GM18502 (cell line): Measurements from ENCODE around the gene UBE2E1.
"Not testable (repeated sequence)": the region's sequence is repeated elsewhere in the genome, so short reads cannot be mapped to it uniquely, and the experiment has no call there.

Experiments
- ATAC-seq: cut with Tn5 transposase; IDR thresholded peaks from one replicate; pipeline ENCODE4 v1.9.1; 2021; ENCODE audit warnings: mild to moderate bottlenecking; ENCODE audit not compliant: unreplicated experiment, poor library complexity

The UBE2E1 gene

DNA sequence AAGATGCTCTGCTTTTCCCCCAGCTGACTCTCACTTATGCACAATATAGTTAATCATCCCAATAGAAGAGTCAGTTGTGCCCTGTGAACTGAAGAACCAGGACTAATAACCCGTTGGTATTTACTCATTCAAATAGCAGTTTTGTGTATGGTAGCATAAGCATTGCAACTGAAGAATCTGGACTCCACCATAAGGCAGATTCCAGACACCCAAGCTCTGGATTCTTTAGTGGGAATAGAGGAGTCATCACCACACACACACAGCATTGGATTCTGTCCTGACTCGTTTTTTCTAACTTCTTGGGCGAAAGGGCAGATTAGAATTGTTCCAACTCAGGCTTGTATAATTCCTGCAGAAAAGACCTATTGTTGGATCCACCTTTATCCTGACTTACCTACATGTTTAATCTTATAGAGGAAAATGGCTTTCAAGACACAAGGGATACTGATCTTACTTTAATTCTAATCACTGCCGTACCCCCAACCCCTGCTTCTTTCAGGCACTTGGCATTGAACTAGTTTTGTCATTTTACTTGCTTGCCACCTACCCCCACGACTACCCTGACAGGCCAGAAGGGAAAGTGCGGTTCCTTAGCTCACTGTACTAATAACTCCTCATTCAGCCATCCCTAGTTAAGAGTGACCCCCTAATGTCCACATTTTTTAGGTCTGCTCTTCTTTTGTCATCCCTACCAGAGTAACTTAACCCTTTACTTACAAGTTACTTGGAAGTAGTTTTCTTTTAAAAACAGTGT lies 68.8 kb downstream of the UBE2E1 start:
- ATAC-seq, result no peak

DNA sequence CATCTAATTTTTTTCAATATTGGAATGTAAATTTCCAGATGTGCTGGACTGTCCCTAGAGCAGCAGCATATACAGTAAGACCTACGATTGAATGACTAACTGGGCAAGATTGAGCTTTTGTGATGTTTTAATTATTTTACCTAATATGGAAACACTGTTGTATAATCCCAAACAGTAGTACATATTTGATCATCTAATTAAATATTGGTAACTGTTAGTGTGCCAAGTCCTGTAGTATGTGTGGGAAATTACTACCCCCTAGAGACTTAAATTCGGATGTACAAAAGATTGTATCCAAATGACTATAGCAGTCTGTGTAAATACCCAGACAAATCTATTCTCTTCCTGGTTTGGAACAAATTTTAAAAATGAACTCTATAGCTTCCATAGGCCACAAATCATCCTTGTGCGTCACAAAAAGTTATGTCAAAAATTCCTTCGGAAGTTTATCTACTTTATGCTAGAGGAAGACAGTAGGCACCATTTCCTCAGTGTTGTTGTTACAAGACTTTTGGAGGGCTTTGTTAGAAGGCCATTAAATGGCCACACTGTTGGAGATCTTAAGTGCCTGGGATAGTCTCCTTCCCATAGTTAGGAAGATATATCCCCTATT lies 69.5 kb downstream of the UBE2E1 start:
- no peak for ATAC-seq

DNA sequence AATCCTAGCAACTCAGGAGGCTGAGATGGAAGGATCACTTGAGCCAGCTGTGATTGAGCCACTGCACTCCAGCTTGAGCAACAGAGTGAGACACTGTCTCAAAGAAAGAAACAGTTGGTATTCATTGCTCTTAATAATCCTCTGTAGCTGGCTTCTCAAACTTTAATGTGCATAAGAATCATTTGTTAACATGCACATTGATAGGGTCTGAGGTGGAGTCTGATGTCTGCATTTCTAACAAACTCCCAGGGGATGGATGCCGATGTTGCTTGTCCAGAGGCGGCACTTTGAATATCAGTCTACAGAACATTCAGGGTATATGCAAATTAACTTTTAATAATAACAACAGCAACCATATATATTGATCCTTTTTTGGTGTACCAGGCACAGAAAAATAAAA lies 71.2 kb downstream of the UBE2E1 start:
- no peak for ATAC-seq

DNA sequence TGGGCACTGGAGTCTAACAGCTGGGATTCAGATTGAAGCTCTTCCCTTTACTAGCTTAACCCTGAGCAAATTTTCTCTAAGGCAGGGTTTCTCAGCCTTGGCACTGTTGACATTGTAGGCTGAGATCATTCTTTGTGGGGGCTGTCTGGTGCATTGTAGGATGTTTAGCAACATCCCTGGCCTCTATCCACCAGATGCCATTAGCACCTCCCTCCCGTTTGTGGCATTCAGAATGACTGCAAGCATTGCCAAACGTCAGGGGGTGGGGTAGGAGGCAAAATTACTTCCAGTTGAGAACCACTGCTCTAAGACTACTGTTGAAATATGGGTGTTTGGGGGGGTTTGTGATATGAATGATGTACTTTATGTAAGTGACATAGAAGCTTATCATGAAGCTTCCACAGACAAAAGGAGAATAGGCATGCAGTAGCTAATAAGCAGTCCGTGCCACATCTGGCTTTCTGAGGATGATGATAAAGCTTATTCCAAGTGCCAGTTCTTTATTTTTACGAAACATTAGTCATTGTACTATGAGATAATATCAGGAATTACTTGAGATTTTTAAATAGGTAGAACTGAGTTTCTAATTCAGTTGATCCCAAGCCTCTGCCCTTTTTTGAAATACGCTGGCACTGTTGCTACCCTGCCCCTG lies 71.7 kb downstream of the UBE2E1 start:
- ATAC-seq, result no peak

DNA sequence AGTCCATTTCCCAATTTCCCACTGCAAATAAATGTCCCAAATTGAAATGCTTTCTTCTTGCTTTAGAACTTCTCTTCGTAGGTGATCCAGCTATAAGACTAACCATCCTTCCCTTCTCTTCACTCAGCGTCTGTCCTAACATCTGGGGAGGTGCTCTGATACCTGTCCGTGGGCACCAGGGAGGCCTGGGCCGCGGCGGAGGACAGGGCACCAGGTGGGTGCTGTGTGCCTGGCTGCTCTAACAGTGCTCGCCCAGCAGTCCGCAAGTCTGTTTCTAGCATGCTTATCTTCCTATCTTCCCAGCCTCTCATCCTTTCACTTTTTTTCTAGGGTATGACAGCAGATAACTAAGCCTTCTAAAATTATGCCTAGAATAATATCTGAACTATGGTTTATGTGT lies 73.7 kb downstream of the UBE2E1 start:
- ATAC-seq, result no peak

DNA sequence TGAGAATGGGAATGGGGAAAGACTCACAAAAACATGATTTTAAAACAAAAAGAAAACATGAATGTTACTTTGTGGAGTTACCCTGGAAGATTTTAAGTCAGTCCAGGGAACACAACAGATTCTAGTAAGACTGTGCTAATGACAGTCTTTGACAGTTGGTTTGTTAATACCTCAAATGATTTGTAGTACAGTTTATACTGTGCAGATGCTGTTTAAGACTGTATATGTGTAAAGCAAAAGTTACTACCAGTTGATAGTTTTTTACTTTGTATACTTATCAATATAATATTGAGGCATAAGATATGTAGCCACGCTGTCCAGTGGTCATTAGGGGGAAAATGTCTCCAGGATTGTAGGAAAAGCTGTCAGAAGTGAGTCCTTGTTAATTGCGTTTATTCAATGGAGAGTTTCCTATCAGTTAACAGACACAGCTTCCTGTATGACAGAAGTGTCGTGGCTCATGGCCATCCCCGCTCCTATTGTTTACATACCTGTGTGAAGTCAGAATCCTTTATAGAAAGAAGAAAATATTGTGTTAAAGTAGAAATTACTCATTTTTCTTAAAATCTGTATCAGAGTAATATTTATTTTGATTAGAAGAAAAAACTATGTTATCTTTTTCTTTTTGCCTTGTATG lies 75.1 kb downstream of the UBE2E1 start:
- ATAC-seq, result no peak

DNA sequence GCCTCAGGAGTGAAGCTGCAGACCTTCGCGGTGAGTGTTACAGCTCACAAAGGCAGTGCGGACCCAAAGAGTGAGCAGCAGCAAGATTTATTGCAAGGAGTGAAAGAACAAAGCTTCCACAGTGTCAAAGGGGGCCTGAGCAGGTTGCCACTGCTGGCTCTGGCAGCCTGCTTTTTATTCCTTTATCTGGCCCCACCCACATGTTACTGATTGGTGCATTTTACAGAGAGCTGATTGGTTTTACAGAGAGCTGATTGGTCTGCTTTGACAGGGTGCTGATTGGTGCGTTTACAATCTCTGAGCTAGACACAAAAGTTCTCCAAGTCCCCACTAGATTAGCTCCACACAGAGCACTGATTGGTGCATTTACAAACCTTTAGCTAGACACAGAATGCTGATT lies 76.2 kb downstream of the UBE2E1 start:
- ATAC-seq, result not testable (repeated sequence)

DNA sequence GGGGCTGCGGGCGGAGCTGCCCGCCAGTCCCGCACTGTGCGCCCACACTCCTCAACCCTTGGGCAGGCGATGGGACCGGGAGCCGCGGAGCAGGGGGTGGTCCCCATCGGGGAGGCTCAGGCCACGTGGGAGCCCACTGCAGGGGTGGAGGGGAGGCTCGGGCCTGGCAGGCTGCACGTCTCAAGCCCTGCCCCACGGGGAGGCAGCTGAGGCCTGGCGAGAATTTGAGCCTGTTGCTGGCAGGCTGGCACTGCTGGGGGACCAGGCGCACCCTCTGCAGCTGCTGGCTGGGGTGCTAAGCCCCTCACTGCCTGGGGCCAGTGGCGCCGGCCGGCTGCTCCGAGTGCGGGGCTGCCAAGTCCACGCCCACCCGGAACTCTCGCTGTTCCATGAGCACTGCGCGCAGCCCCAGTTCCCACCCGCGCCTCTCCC lies 76.7 kb downstream of the UBE2E1 start:
- ATAC-seq, result no peak

DNA sequence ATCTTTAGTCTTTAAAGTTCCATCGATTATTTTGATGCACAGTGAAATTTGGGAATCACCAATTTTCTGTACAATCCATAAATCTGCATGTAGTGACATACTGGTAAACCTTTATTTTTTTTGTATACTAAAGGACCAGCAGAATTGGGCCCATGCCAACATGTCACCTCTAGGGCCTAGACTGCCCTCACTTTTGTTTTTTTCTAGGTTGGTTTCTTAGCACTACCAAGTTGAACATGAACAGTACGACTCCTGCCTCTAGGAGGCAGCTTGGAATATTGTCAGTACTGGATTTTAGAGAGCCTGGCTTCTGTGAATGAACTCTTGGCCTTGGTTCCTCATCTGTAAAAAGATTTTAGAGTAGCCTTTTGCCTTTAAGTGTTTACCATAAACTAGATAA lies 78.7 kb downstream of the UBE2E1 start:
- no peak for ATAC-seq

DNA sequence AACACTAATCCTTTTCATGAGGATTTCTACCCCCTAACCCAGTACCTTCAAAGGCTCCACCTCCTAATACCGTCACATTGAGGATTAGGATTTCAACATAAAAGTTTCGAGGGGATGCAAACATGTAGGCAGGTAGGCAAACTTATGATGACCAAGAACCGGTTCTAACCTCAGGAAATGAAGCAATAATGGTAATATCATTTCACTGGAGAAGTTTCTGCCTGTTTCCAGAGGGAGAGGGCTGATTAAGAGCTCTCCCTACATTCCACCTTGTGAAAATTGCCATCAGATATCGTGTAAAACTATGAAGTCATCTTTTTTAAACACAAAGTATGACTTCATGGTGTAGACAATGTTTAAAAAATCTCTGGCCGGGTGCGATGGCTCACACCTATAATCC lies 79.5 kb downstream of the UBE2E1 start:
- no peak for ATAC-seq

DNA sequence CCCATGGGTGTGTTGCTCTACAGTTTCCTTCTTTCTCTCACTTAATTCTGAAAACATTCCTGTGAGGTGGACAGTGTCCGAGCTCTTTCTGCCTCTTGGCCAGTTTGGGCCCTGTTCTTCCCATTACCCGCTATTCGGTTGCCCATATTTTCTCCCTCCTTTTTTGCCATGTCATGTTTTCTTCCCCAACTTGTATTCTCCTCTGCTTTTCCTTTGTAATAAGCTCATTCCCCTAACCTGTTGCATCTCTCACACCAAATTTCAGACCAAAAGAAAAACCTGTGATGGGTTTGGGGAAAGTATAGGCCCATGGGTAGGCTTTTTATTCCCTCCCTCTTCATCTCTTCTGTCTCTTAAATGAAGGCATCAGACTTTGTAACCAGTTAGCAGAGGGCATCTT lies 80.6 kb downstream of the UBE2E1 start:
- no peak for ATAC-seq

DNA sequence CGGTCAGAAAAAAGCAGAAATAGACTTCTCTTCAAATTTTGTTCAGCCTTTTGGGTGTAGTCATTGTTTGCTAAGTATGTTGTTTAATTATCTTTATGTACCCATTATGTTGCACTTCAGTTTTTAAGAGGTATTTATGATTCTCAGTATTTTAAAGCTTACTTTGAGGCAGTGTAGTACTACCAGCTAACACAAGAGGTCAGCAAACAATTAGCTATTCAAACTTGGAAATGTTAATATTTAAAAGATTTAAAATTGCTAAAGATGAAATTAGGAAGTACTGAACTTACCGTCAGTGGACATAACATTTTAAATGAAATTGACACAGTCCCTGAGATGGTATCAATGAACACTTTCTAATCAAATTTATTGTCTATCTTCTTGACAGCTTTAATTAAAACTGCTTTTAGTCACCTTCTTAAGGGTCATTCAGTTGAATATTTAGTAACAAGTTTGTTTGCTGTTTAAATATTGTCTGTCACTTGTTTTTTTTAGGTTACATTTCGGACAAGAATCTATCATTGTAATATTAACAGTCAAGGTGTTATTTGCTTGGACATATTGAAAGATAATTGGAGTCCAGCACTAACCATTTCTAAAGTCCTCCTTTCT lies 83.0 kb downstream of the UBE2E1 start:
- ATAC-seq, result no peak

DNA sequence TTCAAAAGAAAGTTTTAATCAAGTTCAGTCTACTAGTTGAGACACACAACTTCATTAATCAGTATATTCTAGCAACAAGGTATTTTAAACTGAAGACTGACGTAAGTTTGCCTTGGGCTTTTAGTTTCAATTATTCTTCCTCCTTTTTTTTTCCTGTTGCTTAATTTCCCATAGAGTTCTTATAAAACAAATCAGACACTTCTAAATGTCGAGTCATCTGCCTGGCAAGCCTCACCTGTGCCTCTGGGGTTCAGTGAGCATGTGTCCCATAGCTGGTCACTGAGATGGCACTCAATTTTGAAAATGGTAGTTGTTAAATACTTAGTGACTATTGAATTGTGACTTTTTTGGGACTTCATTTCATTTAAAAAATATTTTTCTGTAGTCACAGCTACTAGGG lies 83.6 kb downstream of the UBE2E1 start:
- no peak for ATAC-seq

DNA sequence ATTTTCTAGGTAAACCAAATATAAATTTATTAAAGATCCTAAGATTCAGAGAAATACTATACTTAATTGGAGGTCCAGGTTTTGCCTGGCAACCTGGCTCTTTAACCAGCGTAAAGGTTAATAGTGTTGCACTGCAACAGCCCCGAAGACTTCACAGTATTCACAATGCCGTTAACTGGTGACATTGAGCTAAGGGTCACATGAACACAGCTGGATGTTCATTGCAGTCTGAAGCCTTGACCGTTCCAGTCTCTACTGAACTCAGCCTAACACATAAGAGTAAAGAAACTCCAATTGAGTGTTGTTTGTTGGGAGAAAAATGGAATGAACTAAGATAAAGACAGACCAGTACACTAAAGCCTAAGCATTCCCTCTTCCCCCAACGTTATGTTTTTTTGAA lies 84.2 kb downstream of the UBE2E1 start:
- no peak for ATAC-seq

DNA sequence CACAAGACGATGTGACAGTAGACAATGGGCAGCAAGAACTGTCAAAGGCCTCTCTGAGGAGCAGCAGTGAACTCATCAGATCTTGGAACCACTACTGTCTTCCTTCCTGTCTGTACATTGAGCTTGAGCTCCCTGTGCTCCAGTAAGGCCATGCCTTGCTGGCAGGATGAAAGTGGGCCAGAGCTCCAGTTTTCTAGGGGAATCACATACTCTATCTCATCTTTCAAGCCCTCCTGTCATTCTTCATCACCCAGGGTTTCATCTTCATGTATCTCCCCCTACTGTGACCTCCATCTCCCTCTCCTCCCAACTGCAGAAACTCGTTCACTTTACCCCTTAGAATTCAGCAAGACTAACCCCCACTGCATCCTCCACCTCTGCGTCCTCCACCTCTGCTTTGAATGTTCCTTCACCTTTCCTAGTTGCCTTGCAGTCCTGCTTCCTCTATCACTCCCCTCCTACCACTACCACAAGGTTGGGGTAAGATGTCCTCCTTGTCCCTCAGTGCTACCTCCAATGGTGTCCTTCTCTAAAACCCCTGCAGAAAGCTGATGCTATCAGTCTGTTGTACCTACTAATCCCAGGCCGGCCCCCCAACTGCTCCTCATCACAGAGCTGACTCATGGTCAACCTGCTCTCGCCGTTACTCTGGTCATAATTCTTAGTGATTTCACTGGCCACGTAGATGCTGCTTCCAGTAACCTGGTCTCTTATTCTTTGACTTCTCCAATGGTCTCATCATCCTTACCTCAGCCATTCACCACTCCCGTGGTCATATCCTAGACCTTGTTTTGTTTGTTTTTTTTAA lies 88.7 kb downstream of the UBE2E1 start:
- no peak for ATAC-seq

DNA sequence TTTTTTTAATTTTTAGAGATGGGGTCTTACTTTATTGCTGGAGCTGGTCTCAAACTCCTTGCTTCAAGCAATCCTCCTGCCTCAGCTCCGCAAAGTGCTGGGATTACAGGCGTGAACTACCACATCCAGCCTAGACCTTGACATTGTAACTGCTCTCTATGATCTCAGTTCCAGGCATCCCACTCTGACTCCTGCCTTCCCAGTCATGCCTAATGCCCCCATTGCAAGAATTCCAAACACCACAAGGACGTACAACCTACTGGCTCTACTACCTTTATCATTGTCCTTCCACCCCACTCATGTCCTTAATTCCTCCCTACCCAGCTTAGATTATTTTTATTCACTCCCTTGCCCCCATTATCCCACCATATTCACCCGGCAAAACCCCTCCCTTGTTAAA lies 89.4 kb downstream of the UBE2E1 start:
- ATAC-seq, result no peak

DNA sequence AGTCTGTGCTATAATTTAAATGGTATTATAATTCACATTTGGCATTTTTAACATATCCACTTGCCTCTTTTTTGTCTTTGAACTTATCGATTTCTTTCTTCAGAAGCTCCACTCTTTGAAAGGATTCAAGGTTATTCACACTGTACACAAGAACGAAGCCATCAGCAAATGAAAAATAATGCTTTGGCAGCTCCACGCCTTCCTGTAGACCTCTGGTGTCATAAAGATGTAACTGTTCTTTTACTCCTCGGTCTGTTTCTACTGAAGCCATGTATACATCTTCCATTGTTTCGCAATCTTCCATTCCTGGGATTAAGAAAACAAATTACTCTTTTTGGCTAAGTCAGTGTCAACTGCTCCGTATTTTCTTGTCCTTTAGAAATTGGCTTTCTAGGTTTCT lies 95.0 kb downstream of the UBE2E1 start:
- no peak for ATAC-seq

DNA sequence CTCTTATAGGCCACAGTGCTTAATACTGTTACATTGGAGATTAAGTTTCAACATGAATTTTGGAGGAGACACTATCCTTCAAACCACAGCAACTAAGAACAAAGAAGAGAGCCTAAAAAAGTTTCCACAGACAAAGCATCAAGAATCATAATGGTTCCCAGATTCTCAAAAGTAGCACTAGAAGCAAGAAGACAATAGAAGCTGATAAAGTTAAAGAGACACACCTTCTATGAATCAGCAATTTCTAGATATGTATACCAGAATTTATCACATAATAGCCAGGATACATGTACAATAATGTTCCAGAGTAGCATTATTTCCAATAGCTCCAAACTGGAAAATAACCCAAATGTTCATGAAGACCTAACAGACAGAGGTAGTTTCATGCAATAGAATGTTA lies 98.8 kb downstream of the UBE2E1 start:
- ATAC-seq, result no peak

DNA sequence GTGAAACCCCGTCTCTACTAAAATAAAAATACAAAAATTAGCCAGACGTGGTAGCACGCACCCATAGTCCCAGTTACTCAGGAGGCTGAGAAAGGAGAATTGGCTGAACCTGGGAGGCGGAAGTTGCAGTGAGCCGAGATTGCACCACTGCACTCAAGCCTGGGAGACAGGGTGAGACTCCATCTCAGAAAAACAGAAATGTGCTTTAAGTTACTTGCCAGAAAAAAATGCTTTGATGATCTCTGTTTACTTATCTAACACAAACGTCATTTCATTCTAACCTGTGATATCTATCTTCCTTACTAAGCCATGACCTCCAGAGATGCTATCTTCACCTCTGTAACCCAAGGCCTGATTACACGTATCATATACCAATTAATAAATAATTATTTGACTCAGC lies 103.6 kb downstream of the UBE2E1 start:
- ATAC-seq, result no peak

DNA sequence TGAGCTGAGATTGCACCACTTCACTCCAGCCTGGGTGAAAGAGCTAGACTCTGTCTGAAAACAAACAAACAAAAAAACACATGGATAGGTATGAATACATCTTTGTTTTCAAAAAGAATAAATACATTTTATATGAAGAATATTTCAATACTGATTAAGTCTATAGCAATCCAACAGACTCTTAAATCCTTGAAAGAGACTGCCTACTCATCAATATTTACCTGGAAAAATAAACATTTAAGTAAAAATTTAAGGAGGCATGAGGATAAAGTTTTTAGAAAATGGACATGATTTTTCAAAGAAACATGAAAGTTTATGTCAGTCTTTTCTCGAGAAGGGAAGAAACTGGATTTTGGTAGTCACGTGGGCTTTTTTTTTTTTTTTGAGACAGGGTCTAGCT lies 105.6 kb downstream of the UBE2E1 start:
- ATAC-seq, result no peak
